Activated CD4-positive, alpha-beta T cell treated with anti-CD3 and anti-CD28 coated beads, Interleukin-2, Interleukin-6, amounts not matched to agents 100 ng/mL and 50 ng/mL, durations not matched to agents 16 hours and 8 hours (primary cell): Measurements from ENCODE around the gene MEOX1.

ENCODE experiments used
- DNase-seq: peaks from one replicate; pipeline ENCODE4 v3.0.0-alpha.2; 2020

MEOX1 gene

DNA sequence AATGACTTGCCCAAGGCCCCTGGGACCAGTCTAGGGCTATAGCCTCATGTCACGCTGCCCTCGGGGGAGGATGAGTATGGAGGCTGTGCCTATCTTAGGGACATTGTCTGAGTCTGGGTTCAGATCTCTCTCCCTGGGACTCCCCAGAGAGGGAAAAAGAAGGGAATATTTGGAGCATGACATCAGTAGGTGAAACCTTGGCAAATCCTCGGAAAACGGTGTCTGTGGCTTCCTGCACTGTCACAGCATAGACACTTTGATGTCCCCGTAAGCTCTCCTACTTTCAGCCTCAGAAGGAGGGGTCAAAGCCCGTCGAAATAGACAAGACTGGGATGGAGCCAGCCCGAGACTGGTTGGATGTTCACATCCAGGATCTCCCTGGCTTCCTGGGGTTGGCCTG is 11.3 kb downstream of the MEOX1 start:
- no peak for DNase-seq

- DNase-seq = no peak
Observed at GRCh38 chr17:43648916-43649315, 12.8 kb downstream of the MEOX1 start.

- no peak for DNase-seq
Observed at GRCh38 chr17:43645765-43646481, 15.8 kb downstream of the MEOX1 start.

GRCh38 chr17:43645450-43645764 is 16.3 kb downstream of the MEOX1 start:
- no peak for DNase-seq

- DNase-seq = no peak
Observed at GRCh38 chr17:43644081-43644480, 17.6 kb downstream of the MEOX1 start.

DNA sequence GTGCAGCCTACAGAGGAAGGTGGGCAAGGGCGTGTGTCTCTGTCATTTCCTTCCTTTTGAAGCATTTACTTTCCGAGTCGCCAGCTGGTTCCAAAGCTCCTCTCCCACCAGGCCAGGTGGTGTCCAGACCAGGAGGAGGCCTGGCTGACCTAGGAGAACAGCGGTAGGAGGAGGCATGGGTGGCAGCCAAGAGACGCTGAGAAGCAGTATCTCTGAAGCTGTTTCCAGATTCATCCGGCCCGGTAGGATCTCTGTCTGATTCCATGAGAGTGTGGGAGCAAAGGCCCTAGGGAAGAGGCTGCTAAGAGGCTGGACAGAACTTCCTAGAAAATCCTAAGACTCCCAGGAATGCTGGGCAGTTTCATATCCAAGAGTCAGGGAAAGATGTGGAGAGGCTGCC is 20.3 kb downstream of the MEOX1 start:
- DNase-seq = no peak

DNA sequence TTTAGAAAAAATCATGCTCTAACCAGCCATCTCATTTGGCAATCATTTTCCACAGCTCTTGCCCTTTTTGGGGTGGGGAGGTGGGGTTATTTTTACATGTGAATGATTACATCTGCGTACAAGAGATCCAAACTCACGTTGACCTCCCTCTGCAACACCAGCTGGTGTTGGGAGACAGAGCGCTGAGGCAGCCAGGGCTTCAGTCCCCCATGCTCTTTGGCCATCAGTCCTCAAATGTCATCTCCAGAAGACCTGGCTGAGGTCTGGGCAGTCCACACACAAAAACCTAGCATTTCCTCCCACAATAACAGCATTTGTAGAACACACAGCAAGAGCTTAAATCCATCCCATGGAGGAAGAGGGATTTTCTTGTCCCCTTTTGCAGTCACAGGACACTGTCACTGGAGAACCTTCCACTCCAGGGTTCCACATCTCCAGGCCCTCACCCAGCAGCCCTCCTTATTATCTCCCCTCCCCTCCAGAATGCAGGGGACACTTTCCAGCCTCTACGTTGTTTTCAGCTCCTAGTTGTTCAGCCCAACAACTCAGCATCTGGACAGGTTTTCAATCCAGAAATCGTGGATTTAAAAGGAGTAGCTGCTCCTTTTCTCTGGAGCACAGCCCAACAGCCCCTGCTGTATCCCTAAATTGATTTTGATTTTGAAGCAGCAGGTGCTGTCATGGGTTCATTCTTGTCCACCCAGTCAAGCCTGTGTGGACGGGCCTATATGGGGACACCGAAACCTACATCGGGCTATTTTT is 21.1 kb downstream of the MEOX1 start:
- no peak for DNase-seq

DNA sequence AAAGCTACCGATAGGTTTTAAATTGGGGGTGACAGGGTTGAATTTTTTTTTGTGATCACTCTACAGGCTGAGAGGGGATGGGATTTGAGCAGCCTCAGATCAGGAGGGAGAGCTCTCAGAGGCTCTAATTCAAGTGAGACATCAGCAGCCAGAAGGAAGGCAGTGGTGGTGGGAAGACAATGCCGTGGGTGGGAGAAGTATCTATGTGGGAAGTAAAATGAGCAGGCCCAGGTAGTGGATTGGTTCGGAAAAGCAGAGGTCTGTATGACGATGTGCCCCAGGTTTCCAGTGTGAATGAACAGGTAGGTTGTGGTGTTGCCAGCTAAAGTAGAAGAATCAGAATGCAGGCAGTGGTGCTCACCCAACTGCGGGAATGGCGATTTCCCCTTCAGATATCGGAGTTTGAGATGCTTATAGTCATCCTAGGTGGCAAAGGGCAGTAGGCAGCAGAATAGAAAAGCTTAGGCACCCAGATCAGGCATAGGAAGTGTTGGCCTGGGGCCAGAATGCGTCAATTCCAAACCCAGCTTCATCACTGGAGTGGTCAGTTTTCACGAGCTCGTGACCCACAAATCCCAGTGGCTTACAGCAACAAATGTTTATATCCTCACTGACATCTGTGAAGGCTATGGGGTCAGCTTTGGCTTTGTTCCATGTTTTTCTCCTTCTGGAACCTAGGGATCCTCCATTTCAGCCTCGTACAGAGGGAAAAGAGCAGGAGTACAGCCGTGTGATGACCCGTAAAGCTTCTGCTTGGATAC is 24.0 kb downstream of the MEOX1 start:
- no peak for DNase-seq

DNA sequence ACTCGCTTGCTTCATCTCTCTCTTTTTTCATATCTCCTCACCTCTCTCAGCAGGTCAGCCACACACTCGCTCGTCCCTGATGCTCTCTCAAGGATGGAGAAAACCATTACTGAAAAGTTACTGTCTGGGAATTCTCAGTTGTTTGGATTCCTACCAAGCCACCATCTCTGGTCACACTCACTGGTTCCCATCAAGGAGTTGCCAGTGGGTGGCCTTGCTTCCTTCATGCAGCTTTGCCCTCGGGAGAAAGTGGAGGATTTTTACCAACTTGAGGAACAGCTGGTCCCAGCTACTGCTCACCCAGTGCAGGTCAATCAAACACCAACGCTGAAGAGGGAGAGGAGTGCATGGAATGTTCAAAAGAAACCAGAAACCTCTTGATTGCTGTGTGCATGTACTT is 25.3 kb downstream of the MEOX1 start:
- no peak for DNase-seq

DNA sequence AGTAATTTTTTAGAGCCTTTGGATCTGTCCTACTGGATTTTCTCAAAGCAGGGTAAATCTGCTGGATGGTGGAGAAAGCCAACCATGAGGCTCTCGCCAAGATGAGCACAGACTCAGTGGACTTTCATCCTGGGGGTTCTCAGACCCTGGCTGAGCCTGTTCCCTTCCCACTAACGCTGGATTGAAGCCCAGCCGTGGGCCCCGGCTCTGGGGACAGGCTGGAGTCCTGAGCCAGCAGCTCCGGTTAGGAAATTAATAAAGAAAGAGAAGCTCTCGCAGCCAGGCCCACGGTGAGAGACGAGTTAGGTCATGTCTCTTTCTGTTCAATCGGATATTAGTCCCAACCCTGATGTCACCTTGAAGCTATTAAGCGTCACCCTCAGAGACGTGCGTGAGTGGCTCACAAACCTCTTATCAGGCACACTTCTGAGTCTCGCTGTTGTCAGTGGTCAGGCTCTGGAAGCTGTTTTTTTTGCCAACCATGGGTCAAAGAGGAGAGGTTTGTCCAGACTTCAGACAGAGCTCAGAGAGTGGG is 27.1 kb downstream of the MEOX1 start:
- DNase-seq = no peak

- DNase-seq = no peak
Observed at GRCh38 chr17:43632221-43632620, 29.5 kb downstream of the MEOX1 start.

GRCh38 chr17:43631429-43631828 is 30.3 kb downstream of the MEOX1 start:
- no peak for DNase-seq

DNA sequence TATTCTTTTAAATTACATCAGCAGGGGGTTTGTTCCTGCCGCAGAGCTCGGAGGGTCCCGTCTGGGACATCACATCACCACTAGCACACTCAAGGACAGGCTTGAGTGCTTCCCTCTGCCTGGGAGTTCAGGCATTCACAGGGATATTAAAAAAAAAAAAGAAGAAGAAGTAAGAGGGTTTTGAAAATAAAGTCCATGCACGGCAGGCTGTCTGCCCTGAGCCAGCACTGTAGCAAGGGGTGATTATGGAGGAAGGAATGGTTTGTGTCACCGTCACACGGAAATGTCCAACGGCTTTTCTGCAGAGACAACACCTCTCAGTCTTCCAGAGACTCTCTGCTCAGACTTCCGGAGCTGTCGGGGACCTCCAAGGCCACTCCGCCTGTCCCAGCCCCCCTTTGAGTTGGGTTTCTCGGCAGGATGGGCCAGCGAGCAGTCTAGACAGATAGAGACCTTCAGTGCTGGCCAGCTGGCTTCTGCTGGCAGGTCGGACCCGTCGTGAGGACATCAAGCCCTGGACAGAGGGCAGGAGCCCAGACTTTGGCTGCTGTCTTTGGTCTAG is 33.6 kb downstream of the MEOX1 start:
- no peak for DNase-seq

- DNase-seq = no peak
Observed at GRCh38 chr17:43627653-43628052, 34.1 kb downstream of the MEOX1 start.

- no peak for DNase-seq
Observed at GRCh38 chr17:43626023-43626422, 35.7 kb downstream of the MEOX1 start.

DNA sequence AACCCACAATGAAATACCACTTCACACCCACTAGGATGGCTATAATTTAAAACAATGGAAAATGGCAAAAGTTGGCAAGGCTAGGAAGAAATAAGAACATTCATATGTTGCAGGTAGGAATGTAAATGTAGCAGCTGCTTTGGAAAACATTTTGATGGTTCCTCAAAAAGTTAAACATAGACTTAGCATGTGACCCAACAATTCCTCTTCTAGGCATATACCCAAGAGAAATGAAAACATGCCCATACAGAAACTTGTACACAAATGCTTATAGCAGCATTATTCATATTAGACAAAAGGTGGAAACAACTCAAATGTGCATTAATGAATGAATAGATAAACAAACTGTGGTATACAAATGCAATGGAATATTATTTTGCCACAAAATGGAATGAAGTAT is 36.1 kb downstream of the MEOX1 start:
- no peak for DNase-seq

DNA sequence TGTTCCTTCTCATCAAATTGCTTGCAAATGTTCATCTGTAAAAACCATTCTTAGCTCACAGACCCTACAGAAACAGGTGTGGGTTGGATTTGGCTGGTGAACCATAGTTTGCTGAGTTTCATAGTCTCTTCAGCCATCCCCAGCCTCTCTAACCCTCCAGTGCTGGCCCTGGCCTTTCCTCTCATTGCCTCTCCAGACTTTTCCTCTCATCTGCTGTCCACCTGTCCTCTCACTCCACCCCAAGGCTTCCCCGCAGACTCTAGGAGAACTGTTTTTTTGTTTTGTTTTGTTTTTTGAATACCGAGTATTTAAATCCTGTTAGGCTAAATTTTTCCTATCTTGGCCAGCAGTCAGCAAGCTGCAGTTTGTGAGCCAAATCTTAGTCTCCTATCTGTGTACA is 41.1 kb downstream of the MEOX1 start:
- no peak for DNase-seq

DNA sequence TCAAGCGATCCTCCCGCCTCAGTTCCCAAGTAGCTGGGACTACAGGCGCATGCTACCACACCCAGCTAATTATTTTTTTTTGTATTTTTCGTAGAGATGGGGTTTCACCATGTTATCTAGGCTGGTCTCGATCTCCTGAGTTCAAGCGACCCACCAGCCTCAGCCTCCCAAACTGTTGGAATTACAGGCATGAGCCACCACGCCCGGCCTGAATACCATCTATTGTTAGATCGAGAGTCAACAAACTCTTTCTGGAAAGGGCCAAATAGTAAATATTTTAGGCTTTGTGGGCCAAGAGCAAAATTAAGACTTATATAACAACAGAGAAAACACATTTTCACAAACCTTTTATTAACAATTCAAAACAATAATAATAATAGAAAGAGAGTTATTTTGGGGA is 41.6 kb downstream of the MEOX1 start:
- DNase-seq = no peak

DNA sequence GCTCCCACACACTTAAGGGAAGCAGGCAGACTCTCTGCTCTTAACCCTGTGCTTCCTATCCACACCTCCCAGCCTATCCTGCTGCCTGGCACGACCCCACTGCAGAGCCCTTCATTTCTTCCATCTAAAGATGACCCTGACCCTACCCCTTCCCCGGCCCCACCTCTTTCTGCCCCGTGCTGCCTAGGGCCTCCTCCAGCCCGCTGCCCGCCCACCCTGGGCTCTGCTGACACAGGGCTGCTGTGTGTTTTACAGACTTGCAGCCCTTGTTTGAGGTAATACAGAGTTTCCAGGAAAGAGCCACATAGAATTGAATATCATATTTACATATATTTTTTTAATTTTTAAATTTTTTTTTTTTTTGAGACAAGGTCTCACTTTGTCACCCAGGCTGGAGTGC is 42.0 kb downstream of the MEOX1 start:
- DNase-seq = no peak

DNA sequence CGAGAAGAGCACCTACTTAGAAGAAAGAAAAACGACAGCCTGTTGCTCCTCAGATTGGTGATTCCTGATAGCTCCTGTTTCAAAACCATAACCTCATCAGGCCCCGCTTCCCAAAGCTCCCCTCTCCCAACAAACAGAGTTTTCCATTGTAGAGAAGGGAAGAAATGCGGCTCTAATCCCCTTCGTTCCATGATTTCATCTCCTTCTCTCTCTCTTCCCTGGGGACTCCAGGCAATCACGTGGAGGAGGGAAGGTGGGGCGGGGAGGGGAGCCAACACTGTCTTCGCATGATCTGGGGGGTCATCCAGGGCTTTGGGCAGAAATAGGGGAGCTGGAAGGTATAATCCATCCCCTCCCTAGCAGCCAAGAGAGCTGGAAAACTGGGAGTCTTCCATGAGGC is 43.4 kb downstream of the MEOX1 start:
- no peak for DNase-seq

- no peak for DNase-seq
Observed at GRCh38 chr17:43616852-43617251, 44.9 kb downstream of the MEOX1 start.

GRCh38 chr17:43616421-43616820 is 45.3 kb downstream of the MEOX1 start:
- no peak for DNase-seq

GRCh38 chr17:43616029-43616351 is 45.7 kb downstream of the MEOX1 start:
- DNase-seq = no peak
